WERI-Rb-1 (cell line): ENCODE results near the gene KCNK13.

Experiments
- DNase-seq: peaks from one replicate; pipeline ENCODE4 v3.0.0-alpha.2; 2020
- H3K27ac ChIP-seq: fragments of 250-450 bp; sonication (Bioruptor Pico); 2 replicates; pipeline ENCODE4 v1.5.1; 2020; ENCODE audit warnings: mild to moderate bottlenecking, moderate library complexity
- H3K27me3 ChIP-seq: fragments of 250-450 bp; sonication (Bioruptor Pico); 2 replicates; pipeline ENCODE4 v1.5.1; 2021; ENCODE audit warnings: mild to moderate bottlenecking, low read depth, moderate library complexity; ENCODE audit not compliant: insufficient read depth, severe bottlenecking
- H3K36me3 ChIP-seq: fragments of 250-450 bp; sonication (Bioruptor Pico); 2 replicates; pipeline ENCODE4 v1.5.1; 2020; ENCODE audit warnings: mild to moderate bottlenecking, moderate library complexity
- H3K4me3 ChIP-seq: 2 replicates; pipeline ENCODE4 v1.5.1; 2011; ENCODE audit warnings: low read depth, mild to moderate bottlenecking, control low read depth, low read length
- H3K9me3 ChIP-seq: fragments of 250-450 bp; sonication (Bioruptor Pico); 2 replicates; pipeline ENCODE4 v1.5.1; 2021; ENCODE audit warnings: mild to moderate bottlenecking, moderate library complexity; ENCODE audit not compliant: severe bottlenecking
- CTCF ChIP-seq: IDR thresholded peaks from 2 replicates; pipeline ENCODE4 v1.5.1; 2011; ENCODE audit warnings: low read depth, mild to moderate bottlenecking, control low read depth, inconsistent platforms, low read length

Gene KCNK13

GRCh38 chr14:90091393-90091792, 29.6 kb downstream of the KCNK13 start:
- TF ChIP-seq CTCF, result no peak
- H3K9me3 ChIP-seq, result no peaks in the 10 kb centered on the region

GRCh38 chr14:90093942-90094595, 32.3 kb downstream of the KCNK13 start:
- Histone ChIP-seq H3K27ac (no peak overlapping the region), H3K9me3 (no peaks in the 10 kb centered on the region), H3K36me3 (no peaks in the 10 kb centered on the region), H3K27me3 (no peaks in the 10 kb centered on the region), H3K4me3 (no peak overlapping the region)
- no peak for TF ChIP-seq CTCF
- no peak for DNase-seq

More at GRCh38 chr14:90091393-90091792, 29.6 kb downstream of the KCNK13 start:
- Histone ChIP-seq H3K36me3 (no peaks in the 10 kb centered on the region), H3K27ac (no peak overlapping the region), H3K4me3 (no peak overlapping the region), H3K27me3 (no peaks in the 10 kb centered on the region)
- DNase-seq, result no peak

GRCh38 chr14:90095096-90095495, 33.3 kb downstream of the KCNK13 start:
- Histone ChIP-seq H3K27ac (no peak overlapping the region), H3K36me3 (no peaks in the 10 kb centered on the region), H3K9me3 (no peaks in the 10 kb centered on the region), H3K4me3 (no peak overlapping the region), H3K27me3 (no peaks in the 10 kb centered on the region)
- TF ChIP-seq CTCF, result no peak
- DNase-seq, result no peak

- DNase-seq, result no peak
- H3K9me3 ChIP-seq, result no peaks in the 10 kb centered on the region
- no peak overlapping the region for H3K4me3 ChIP-seq
- H3K27me3 ChIP-seq, result no peaks in the 10 kb centered on the region
- no peaks in the 10 kb centered on the region for H3K36me3 ChIP-seq
- no peak overlapping the region for H3K27ac ChIP-seq
- TF ChIP-seq CTCF, result no peak
These were observed 34.8 kb downstream of the KCNK13 start for GRCh38 chr14:90096566-90096965.

- DNase-seq, result no peak
- no peaks in the 10 kb centered on the region for H3K36me3 ChIP-seq
- no peak overlapping the region for H3K27ac ChIP-seq
- no peak for TF ChIP-seq CTCF
- H3K27me3 ChIP-seq, result no peaks in the 10 kb centered on the region
- no peak overlapping the region for H3K4me3 ChIP-seq
- H3K9me3 ChIP-seq, result no peaks in the 10 kb centered on the region
These were observed 42.0 kb downstream of the KCNK13 start for GRCh38 chr14:90103808-90104207.

- H3K36me3 ChIP-seq, result no peaks in the 10 kb centered on the region
- TF ChIP-seq CTCF, result no peak
- H3K9me3 ChIP-seq, result no peaks in the 10 kb centered on the region
- H3K4me3 ChIP-seq, result no peak overlapping the region
- H3K27me3 ChIP-seq, result no peaks in the 10 kb centered on the region
- H3K27ac ChIP-seq, result no peak overlapping the region
- DNase-seq, result no peak
These were observed 44.0 kb downstream of the KCNK13 start for GRCh38 chr14:90105756-90106155.
